GM10248 (cell line): ENCODE results near the gene LMBR1.

Experiments
- CTCF ChIA-PET: fragments of 300-600 bp; sonication (Branson Sonifier 250); formaldehyde crosslinking; extraction: SDS; loops from one replicate; lab custom pipeline; 2021; ENCODE audit warnings: antibody characterized with exemption; lab: Yijun Ruan, JAX
- POLR2A ChIA-PET: fragments of 350-650 bp; sonication (Branson Sonifier 250); formaldehyde crosslinking; extraction: SDS; loops from one replicate; lab custom pipeline; 2020; ENCODE audit warnings: antibody characterized with exemption; lab: Yijun Ruan, JAX
- DNase-seq: peaks from one replicate; pipeline ENCODE4 v3.0.0; 2012; ENCODE audit errors: extremely low spot score
- CTCF ChIP-seq: IDR thresholded peaks from 2 replicates; pipeline ENCODE4 v1.5.1; 2012; ENCODE audit warnings: mild to moderate bottlenecking, low read depth; ENCODE audit errors: extremely low read depth, missing control alignments, control extremely low read depth

Gene LMBR1

GRCh38 chr7:156693627-156694026 lies 199.4 kb downstream of the LMBR1 start:
- DNase-seq: no peak
- TF ChIP-seq CTCF: no peak
- ChIA-PET CTCF (interaction anchor here (1.0 kb wide), 1 partner anchor 48 kb away, joined by 3 read pairs; no protein-coding TSS in a partner anchor), POLR2A (no interaction called here)

- no peak for TF ChIP-seq CTCF
- POLR2A ChIA-PET: no interaction called here
- no peak for DNase-seq
- CTCF ChIA-PET: interaction anchor here (2.0 kb wide), 1 partner anchor 11 kb away, joined by 8 read pairs; no protein-coding TSS in a partner anchor
These were observed 200.1 kb downstream of the LMBR1 start for GRCh38 chr7:156692849-156693248.

GRCh38 chr7:156691764-156692163 lies 201.2 kb downstream of the LMBR1 start:
- CTCF ChIA-PET: interaction anchor here (0.6 to 2.0 kb wide), 2 partner anchors 9 to 17 kb away, joined by 3 to 8 read pairs; no protein-coding TSS in a partner anchor
- no peak for DNase-seq
- TF ChIP-seq CTCF: no peak
- POLR2A ChIA-PET: no interaction called here

GRCh38 chr7:156684661-156685060 lies 208.3 kb downstream of the LMBR1 start:
- POLR2A ChIA-PET: no interaction called here
- no peak for DNase-seq
- no peak for TF ChIP-seq CTCF
- CTCF ChIA-PET: interaction anchor here (2.1 kb wide), 1 partner anchor 18 kb away, joined by 4 read pairs; no protein-coding TSS in a partner anchor

- TF ChIP-seq CTCF: no peak
- CTCF ChIA-PET: interaction anchor here (2.1 kb wide), 1 partner anchor 19 kb away, joined by 4 read pairs; no protein-coding TSS in a partner anchor
These were observed 208.7 kb downstream of the LMBR1 start for GRCh38 chr7:156684251-156684650.

GRCh38 chr7:156682928-156683327 lies 210.1 kb downstream of the LMBR1 start:
- ChIA-PET POLR2A (no interaction called here), CTCF (interaction anchor here (2.1 to 2.4 kb wide), 2 partner anchors 9 to 20 kb away, joined by 4 to 8 read pairs; no protein-coding TSS in a partner anchor)
- TF ChIP-seq CTCF: no peak
- DNase-seq: no peak

More at GRCh38 chr7:156684251-156684650, 208.7 kb downstream of the LMBR1 start:
- DNase-seq: no peak
- POLR2A ChIA-PET: no interaction called here
